GM21529 (cell line): ENCODE measurements around the gene GNA12.
"Not testable (repeated sequence)": the region's sequence is repeated elsewhere in the genome, so short reads cannot be mapped to it uniquely, and the experiment has no call there.

Experiments
- ATAC-seq: cut with Tn5 transposase; IDR thresholded peaks from one replicate; pipeline ENCODE4 v1.9.1; 2021; ENCODE audit not compliant: unreplicated experiment

Gene GNA12

DNA sequence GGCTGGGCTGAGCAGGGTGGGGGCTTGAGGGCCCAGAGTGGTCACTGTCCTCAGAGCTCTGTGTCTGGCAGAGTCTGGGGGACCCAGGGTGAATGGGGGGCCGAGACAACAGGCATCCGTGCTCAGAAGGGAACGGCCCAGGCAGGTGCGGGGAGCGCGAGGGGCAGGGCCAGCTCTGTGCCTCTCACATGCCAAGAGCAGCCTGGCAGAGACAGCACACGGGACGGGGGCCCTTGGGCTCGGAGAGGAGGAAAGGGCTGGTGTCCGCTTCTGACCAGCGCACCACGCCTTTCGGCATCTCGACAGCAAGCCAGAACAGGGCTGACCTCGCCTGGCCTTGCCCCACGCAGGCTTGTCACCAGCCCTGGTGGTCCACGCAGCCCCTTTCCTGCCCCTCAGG, 142.7 kb downstream of the GNA12 start:
- ATAC-seq, result no peak

DNA sequence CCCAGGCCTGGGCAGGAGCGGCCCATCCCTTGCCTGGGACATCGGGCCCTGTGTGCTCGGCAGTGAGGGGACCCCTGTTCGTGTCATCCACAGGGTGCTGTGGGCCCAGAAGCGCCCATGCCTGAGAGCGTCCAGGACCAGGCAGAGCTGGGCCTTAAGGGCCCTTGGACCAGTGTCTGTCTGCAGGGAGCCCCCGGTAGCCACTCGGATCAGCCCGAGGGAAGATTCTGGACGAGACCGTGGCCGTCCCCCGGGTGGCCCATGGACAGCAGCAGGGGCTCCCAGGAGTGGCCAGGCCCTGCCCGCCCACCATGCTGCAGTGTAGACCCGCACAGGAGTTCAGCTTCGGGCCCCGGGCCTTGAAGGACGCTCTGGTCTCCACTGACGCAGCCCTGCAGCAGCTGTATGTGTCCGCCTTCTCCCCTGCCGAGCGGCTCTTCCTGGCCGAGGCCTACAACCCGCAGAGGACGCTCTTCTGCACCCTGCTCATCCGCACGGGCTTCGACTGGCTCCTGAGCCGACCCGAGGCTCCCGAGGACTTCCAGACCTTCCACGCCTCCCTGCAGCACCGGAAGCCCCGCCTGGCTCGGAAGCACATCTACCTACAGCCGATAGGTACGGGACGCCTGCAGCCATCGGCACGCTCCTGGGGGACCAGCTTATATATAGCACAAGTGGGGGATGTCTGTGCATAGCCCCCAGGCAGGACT, 143.8 kb downstream of the GNA12 start:
- no peak for ATAC-seq

DNA sequence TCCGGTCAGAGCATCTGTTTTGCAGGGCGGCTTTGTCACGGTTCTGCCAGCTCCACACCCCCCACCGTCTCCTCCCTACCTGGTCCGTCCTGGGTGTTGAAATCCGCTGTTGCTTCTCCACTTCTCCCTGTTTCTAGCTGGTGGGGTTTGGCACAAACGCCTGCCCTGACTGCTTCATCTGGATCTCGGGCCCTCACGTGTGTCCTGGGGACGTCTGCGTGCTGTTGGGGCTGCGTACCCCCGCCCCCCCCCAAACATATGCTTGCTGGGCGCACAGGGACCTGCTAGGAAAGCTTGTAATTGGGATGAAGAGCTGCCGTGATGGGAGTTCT, 144.9 kb downstream of the GNA12 start:
- no peak for ATAC-seq

DNA sequence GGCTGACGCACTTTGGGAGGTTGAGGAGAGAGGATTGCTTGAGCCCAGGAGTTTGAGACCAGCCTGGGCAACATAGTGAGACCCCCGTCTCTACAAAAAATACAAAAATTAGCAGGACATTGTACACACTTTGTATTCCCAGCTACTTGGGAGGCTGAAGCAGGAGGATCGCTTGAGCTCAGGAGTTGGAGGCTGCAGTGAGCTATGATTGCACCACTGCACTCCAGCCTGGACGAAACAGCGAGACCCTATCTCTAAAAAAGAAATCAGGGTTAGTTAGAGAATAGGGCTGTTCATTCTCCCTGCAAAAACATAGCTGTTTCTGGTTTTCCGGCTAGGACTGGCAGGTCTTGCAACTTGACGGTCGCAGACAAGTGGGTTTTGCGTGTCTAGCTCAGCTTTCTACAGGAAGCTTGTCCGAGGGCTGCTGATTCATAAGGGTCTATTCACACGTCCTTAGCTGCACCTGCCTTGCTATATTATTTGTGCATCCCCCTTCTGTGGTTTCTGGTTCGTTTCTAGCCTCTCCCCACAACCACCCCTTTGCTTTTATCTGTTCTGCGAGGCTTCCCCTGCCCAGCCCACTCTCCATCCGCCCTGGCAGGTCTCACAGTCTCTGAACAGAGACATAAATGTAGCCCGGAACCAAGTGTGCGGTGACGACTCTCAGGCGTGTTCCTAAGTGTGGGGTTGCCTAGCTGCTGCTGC, 145.4 kb downstream of the GNA12 start:
- ATAC-seq, result peak; percentile 93

DNA sequence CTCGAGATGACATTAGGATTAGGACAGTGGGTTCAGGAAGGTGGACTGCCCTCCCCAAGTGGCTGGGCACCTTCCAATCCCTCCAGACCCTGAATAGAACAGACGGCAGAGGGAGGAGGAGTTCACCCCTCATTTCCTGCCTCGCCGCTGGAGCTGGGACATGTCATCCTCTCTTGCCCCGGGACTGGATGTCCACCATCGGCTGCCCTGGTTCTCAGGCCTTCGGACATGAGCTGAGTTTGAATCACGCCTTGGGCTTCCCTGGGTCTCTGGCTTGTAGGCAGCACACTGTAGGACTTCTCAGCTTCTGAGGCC, 150.0 kb downstream of the GNA12 start:
- ATAC-seq, result not testable (repeated sequence)

DNA sequence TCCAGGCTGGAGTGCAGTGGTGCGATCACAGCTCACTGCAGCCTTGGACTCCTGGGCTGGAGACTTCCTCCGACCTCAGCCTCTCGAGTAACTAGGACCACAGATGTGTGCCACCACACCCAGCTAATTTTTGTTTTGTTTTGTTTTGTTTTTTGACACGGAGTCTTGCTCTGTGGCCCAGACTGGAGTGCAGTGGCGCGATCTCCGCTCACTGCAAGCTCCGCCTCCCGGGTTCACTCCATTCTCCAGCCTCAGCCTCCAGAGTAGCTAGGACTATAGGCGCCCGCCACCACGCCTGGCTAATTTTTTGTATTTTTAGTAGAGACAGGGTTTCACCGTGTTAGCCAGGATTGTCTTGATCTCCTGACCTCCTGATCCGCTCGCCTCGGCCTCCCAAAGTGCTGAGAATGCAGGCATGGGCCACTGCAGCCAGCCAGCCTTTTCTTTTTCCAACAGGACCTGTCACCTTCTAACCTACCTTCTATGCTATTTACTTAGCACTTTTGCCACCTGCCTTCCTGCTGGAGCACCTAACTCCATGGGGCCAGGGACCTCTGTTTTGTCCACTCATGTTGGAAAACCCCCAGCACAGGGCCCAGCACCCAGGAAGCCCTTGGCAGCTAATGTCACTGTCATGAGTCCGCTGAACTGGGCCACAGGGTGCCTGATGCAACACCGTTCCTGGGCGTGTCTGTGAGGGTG, 150.5 kb downstream of the GNA12 start:
- not testable (repeated sequence) for ATAC-seq

DNA sequence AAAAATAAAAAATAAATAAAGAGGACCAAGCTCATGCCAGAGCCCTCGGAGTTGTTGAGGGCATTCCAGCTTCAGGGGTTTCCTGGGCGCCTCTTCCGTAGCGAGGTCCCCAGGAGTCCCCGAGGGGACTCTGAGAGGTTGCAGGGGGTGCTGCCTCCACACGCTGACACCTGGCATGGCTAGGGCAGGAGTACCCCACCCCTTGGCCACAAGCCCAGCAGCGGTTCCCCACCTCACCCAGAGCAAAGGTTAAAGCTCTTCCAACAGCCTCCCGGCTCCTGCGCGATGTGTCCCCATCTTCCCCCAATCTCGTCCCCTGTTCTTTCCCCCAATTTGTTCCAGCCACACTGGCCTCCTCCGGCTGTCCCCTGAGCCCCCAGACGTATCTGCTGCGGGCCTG, 151.6 kb downstream of the GNA12 start:
- ATAC-seq, result no peak

DNA sequence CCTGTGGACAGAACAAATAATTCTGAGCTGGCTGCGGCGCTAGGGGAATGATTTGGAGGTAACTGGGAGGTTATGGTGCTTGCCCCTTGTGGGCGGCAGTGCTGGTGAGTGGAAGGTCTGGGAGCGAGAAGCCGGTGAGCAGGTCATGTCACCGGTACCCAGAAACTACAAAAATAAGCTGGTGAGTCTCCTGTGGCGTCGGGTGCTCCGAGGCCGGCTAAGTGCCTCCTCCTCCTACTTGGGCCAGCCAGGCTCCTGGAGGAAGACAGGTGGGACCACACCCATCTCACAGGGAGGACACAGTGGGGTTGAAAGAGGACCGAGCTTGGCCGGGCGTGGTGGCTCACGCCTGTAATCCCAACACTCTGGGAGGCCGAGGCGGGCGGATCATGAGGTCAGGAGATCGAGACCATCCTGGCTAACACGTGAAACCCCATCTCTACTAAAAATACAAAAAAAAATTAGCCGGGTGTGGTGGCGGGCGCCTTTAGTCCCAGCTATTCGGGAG, 152.1 kb downstream of the GNA12 start:
- not testable (repeated sequence) for ATAC-seq

DNA sequence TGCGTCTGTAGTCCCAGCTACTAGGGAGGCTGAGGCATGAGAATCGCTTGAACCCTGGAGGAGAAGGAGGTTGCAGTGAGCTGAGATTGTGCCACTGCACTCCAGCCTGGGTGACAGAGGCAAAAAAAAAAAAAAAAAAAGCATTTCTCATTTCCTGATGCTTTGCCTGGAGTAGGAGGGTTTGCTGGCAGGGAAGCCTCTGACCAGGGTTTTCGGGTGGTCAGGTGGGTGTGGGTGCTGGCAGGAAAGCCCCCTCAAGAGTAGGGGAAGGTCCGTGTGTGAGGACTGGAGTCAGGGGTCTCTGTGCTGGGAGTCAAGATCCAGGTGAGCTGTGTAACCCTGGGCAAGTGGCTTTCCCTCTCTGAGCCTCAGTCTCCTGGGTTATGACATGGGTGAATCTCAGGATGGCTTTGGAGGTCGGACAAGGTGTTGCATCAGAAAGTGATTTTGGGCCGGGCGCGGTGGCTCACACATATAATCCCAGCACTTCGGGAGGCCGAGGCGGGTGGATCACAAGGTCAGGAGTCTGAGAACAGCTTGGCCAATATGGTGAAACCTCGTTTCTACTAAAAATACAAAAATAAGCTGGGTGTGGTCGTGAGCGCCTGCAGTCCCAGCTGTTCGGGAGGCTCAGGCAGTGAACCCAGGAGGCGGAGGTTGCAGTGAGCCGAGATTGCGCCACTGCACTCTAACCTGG, 152.9 kb downstream of the GNA12 start:
- no peak for ATAC-seq

DNA sequence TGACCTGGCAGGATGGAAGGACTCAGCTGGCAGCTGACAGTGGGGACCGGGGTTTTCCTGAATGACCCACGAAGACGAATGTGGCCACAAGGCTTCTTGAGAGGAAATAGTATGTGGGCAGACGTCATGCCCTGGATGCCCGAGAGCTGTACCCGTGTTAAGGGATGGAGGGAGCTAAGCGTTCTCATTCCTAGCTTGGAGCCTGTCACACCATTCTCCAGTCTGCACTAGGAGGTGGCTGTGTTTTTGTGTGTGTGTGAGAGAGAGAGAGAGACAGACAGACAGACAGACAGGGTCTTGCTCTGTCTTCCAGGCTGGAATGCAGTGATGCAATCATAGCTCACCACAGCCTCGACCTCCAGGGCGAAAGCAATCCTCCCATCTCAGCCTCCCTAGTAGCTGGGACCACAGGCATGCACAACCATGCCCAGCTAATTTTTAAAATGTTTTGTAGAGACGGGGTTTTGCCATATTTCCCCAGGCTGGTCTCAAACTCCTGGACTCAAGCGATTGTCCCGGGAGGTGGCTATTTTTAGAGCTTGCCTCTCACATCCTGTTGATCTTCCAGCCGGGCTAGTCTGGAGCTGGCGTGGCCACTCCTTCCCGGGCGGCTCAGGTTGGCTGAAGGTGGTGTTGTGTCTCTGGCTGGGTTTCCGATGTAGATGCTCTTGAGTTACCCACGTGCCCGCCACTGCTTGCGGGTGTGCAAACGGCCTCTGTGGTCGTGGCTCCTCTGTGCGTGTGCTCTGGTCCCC, 154.0 kb downstream of the GNA12 start:
- ATAC-seq, result no peak

DNA sequence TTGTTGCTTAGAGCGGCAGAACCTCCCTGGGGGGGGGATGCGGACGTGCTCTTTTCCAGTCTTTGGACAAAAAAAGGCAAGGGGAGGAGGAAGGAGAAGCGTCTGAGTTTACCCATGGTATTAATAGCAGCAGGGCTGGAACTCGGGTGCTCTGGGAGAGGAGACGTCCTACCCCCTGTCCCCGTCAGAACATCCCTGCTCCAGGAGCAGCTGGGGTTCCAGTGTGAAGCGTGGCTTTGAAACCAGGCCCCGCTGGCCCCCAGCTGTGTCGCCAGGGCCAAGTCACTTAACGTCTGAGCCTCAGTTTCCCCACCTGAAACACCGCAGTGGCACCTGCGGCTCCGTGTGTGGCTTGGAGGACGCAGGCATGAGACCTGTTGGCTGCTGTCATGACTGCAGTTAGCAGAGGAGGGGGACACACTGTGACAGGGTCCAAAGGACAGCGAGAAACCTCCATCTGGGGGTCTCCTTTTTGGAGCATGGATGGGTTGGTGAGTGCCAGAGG, 154.7 kb downstream of the GNA12 start:
- ATAC-seq, result no peak

DNA sequence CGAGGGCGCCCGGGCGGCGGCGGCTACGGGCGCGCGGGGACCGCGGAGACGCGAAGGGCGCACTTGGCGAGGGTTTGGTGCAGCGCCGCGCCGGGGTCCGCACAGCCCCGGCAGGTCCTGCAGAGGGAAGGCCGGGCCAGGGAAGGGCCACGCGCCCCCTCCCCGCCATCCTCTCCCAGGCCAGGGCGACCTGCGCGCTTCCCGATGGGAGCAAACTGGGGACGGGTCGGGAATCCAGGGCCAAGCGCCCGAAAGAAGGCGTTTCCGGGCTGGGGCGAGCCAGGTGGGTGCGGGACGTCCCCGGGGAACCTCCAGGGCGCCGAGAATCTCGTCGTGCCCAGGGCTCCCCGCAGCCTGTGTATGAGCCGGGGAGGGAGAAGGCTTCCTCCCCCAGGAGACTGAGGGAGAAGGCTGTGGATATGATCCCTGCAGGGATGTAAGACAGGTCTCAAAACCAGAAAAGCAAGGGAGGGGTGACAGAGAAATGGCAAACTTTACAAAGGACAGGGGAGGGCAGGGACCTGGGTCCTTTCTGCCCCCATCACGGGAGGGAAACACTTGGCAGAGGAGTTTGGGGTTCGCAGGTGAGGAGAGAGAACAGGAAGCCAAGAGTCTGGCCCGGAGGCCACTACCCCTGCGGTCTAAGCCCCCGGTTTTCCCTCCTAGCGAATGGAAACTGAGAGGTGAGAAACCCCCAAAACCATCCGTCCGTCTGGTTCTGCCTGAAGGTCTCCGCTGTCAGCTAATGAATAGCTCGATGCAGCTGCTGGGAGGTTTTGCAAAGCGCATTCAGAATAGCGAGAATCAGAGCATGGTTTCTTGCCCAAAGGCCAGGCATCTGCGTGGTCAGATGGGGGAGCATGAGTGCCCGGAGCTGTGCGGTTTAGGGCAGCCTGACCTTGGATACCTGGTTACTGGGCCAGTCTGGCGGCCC, 155.4 kb downstream of the GNA12 start:
- peak; percentile 88 for ATAC-seq

DNA sequence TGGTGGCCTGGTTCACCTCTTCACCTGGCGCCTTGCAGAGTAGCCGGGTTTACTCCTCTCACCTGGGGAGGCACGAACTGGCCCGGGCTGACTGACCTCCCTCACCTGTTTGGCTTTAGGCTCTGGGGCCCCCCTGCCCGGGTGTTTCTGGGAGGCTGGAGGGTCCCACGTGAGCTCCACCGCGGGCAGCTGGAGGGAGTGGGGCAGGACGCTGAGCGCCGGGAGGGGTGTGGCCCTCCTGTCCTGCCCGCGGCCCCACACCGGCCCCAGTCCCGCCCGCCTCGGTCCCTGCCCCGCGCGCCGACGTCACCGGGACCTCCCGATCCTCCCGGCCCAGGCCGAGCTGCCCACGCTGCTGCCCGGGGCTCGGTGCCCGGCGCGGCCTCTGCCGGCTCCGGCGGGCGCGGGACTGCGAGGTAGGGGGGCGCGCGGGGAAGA, 156.2 kb downstream of the GNA12 start, which contains the start of gene AMZ1:
Gene AMZ1 (plus strand): TSS at position 322 of the 438 bp plus-strand sequence. CDS start 12,250 bp downstream, outside the sequence.
- ATAC-seq, result no peak

DNA sequence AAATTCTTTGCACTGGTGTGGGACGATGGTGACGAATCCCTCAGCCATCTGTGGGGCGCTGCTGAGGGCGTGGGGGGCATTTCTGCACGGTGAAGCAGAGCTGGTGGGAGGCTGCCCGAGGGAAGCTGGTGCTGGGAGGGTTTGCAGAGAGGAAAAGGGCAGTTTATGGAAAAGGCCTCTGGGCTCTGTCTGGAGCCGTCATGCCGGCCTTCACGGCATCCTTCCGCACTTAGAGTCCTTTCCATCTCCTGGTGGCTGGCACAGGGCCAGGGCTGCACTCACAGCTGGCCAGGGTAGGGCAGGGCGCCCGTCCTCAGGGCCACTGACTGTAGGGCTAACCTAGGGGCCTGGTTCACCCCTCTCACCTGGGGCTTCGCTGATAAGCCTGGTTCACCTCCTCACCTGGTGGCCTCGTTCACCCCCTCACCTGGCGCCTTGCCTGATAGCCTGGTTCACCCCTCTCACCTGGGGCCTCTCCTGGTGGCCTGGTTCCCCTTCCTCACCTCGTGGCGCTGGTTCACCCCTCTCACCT, 156.7 kb downstream of the GNA12 start:
- ATAC-seq, result no peak

DNA sequence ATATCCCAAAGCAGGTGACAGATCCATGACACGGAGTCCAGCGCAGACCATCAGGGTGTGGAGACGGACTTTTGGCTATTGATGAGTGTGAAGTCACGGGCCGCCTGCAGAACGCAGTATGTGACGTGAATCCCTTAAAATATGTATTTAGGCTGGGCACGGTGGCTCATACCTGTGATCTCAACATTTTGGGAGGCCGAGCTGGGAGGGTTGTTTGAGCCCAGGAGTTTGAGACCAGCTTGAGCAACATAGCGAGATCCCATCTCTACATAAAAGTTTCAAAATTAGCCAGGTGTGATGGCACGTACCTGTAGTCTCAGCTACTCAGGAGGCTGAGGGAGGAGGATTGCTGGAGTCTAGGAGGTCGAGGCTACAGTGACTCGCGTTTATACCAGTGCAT, 158.0 kb downstream of the GNA12 start:
- ATAC-seq, result no peak

DNA sequence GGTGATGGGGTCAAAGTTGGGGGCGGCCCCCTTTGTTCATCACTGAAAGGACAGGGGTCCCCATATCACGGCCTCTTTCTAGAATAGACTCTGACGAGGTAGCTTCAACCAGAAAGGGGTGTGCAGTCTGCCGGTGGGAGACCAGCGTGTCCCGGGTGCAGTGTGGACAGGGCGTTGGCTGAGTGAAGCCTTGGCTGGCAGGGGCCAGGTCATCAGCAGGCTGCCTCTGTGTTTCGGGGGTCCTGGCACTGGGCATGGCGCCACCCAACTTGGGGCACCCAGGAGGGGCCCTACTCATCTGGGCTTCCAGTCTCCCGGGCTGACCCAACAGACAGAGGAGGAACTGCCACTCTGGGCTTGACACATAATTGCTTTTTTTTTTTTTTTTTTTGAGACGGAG, 159.6 kb downstream of the GNA12 start:
- no peak for ATAC-seq

DNA sequence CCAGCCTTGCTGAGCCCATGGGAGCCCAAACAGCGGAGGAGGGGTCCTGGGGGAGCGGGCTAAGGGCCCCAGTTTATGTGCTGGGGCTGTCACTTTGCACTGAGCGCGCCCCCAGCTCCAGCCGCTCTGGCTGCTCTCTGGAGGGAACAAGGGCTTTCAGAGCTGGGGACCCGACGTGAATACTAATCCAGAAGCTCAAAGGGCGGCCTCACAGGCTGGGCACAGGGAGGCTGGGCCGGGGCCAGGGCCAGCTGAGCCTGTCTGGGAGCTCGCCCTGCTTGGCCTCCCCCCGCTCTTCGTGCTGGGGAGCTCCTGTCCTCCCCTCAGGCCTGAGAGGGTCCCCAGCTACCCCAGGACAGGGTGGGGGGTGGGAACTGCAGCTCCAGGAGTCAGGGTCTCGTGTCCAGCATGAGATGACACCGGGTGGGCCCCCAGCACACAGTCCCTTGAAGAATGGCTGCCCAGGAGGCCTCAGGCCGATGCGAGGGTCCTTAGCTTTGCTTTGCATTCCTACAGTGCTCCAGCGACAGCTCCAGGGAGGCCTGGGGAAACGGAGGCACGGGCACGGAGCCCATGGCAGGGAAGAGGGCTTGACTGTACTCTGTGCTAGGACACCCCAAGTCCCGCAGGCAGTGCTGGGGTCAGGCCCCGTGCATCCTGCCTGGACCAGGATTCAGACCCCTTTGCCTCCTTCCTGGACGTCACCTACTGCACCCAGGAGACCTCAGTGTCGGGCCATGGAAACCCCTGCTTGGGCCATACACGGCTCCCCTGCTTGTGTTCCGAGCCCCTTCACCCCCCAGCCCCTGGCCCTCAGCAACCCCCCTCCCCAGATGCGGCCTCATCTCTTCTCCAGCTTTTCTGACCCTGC, 161.9 kb downstream of the GNA12 start:
- ATAC-seq, result no peak
